K562 (cell line): ENCODE data around the gene ZNF22. TPM values are rescaled to one million over a fixed set of nuclear protein-coding genes. Genes with fewer than 3 reads are reported as not detected.

Experiments used
- MCM7 ChIP-seq, 2 experiments: fragments of 450-650 bp; IDR thresholded peaks; 2 replicates each; pipeline ENCODE4 v1.6.1; 2016 to 2018
- NFXL1 ChIP-seq: fragments of 450-650 bp; formaldehyde crosslinking; IDR thresholded peaks from 2 replicates; pipeline ENCODE4 v1.4.0; 2021; ENCODE audit warnings: mild to moderate bottlenecking
- SAFB ChIP-seq: fragments of 200-400 bp; formaldehyde crosslinking; IDR thresholded peaks from 2 replicates; pipeline ENCODE4 v1.6.1; 2017; ENCODE audit warnings: low read depth, low read length, borderline replicate concordance
- SLC30A9 ChIP-seq: fragments of 250-450 bp; sonication (Bioruptor Pico); IDR thresholded peaks from 2 replicates; pipeline ENCODE4 v1.8.0; 2022; ENCODE audit warnings: mild to moderate bottlenecking, moderate library complexity
- polyA plus RNA-seq, 8 experiments: library from polyadenylated mRNA; depleted of rRNA in 4 of 8; stranded (reverse) in 5 of 8; unstranded in 3 of 8; fragments of >200 nt; fragmentation: Nextera tagmentation in 2 of 8; fragmentation: Illumina TruSeq in 1 of 8; extraction: Ambion mirVana in 2 of 8; extraction: Trizol in 1 of 8; gene quantifications; 2 replicates each; pipeline versions ENCODE4 v1.2.1 to v1.2.3, GENCODE V29; 2011 to 2014; ENCODE audit warnings: inconsistent platforms in 1 of 8, missing spikeins in 1 of 8
- total RNA-seq, 7 experiments: library from RNA; depleted of rRNA in 6 of 7; stranded (reverse); fragments of >200 nt in 6 of 7; fragmentation: Illumina TruSeq in 2 of 7; extraction: Trizol in 2 of 7; gene quantifications; 2 replicates each; pipeline versions ENCODE4 v1.2.1 to v1.2.3, GENCODE V29; 2011 to 2021; ENCODE audit warnings: low replicate concordance in 1 of 7
- TF ChIP-seq, protein P1 (sequence below): sonication (generic); formaldehyde crosslinking; IDR thresholded peaks from 2 replicates; pipeline ENCODE4 v1.8.1; 2023; ENCODE audit warnings: missing genetic modification reagents, mild to moderate bottlenecking, borderline replicate concordance
- TF ChIP-seq, protein P2 (sequence below): fragments of 250-450 bp; sonication (Bioruptor Pico); IDR thresholded peaks from 2 replicates; pipeline ENCODE4 v1.6.1; 2021; ENCODE audit warnings: mild to moderate bottlenecking

Gene ZNF22
- total and polyA plus RNA-seq, 9 of the 15 experiments (the other 6 are each of a cell fraction or from before 2014, with no cell fraction given), result 36.2 to 98.7 (median 51.2) TPM

DNA sequence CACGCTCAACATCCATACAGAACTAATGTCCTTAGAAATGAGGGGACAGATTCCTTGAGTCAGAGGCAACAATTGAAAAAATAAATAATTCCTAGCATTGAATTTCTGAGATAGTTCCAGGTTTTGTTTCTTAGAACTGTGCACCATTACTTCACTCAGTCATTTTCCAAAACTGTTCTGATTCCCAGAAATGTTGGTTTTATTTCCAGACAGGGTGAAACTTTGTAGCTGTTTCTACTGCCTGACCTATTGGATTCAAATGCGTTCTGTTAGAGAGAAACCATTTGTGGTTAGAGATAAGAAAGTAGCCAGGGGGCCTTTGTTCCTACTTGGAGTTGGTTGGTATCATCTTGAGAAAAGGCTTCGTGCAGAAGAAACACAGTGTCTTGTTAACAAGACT is 14.1 kb upstream of the ZNF22 start (continued):
- TF ChIP-seq, protein P1, sequence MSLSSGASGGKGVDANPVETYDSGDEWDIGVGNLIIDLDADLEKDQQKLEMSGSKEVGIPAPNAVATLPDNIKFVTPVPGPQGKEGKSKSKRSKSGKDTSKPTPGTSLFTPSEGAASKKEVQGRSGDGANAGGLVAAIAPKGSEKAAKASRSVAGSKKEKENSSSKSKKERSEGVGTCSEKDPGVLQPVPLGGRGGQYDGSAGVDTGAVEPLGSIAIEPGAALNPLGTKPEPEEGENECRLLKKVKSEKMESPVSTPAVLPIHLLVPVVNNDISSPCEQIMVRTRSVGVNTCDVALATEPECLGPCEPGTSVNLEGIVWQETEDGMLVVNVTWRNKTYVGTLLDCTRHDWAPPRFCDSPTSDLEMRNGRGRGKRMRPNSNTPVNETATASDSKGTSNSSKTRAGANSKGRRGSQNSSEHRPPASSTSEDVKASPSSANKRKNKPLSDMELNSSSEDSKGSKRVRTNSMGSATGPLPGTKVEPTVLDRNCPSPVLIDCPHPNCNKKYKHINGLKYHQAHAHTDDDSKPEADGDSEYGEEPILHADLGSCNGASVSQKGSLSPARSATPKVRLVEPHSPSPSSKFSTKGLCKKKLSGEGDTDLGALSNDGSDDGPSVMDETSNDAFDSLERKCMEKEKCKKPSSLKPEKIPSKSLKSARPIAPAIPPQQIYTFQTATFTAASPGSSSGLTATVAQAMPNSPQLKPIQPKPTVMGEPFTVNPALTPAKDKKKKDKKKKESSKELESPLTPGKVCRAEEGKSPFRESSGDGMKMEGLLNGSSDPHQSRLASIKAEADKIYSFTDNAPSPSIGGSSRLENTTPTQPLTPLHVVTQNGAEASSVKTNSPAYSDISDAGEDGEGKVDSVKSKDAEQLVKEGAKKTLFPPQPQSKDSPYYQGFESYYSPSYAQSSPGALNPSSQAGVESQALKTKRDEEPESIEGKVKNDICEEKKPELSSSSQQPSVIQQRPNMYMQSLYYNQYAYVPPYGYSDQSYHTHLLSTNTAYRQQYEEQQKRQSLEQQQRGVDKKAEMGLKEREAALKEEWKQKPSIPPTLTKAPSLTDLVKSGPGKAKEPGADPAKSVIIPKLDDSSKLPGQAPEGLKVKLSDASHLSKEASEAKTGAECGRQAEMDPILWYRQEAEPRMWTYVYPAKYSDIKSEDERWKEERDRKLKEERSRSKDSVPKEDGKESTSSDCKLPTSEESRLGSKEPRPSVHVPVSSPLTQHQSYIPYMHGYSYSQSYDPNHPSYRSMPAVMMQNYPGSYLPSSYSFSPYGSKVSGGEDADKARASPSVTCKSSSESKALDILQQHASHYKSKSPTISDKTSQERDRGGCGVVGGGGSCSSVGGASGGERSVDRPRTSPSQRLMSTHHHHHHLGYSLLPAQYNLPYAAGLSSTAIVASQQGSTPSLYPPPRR (CRISPR knock-in tag), result no peak
- TF ChIP-seq NFXL1 (CRISPR knock-in tag) (no peak), SLC30A9 (no peak), MCM7 (IDR thresholded peaks at IDR 0.05) (no peak), SAFB (no peak)
- TF ChIP-seq, protein P2, sequence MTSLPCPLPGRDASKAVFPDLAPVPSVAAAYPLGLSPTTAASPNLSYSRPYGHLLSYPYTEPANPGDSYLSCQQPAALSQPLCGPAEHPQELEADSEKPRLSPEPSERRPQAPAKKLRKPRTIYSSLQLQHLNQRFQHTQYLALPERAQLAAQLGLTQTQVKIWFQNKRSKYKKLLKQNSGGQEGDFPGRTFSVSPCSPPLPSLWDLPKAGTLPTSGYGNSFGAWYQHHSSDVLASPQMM, result no peak
